WTC11 (cell line): ENCODE data around the gene IFITM5. TPM values are rescaled to one million over a fixed set of nuclear protein-coding genes. Genes with fewer than 3 reads are reported as not detected.

Experiments
- ATAC-seq: fragments of 200-7000 bp; cut with Tn5 transposase; 2 replicates; pipeline ENCODE4 v1.10.0; 2021; ENCODE audit warnings: mild to moderate bottlenecking, moderate library complexity
- CTCF ChIA-PET: fragments of 300-600 bp; sonication (Branson Sonifier 250); formaldehyde crosslinking; loops from one replicate; lab custom pipeline; 2021; ENCODE audit warnings: antibody characterized with exemption; lab: Charles Lee
- POLR2A ChIA-PET: fragments of 350-600 bp; sonication (Branson Sonifier 250); formaldehyde crosslinking; loops from one replicate; lab custom pipeline; 2021; ENCODE audit warnings: antibody characterized with exemption; lab: Charles Lee
- DNase-seq: peaks from one replicate; pipeline ENCODE4 v3.0.0; 2021; ENCODE audit warnings: low spot score
- H3K27ac Mint-ChIP-seq: 2 replicates; pipeline ENCODE4 v1.8.0; 2021; ENCODE audit warnings: mixed read lengths
- H3K27me3 Mint-ChIP-seq: 2 replicates; pipeline ENCODE4 v1.8.0; 2021; ENCODE audit warnings: low read depth, mild to moderate bottlenecking, moderate library complexity, mixed read lengths
- H3K36me3 Mint-ChIP-seq: 2 replicates; pipeline ENCODE4 v1.8.0; 2021; ENCODE audit warnings: mixed read lengths
- H3K4me1 Mint-ChIP-seq: 2 replicates; pipeline ENCODE4 v1.8.0; 2022; ENCODE audit warnings: mixed read lengths
- H3K4me3 Mint-ChIP-seq: 2 replicates; pipeline ENCODE4 v1.8.0; 2021; ENCODE audit warnings: mild to moderate bottlenecking, moderate library complexity, mixed read lengths
- H3K9me3 Mint-ChIP-seq: 2 replicates; pipeline ENCODE4 v1.8.0; 2021; ENCODE audit warnings: mixed read lengths
- ATF2 ChIP-seq: sonication (generic); formaldehyde crosslinking; IDR thresholded peaks from 2 replicates; pipeline ENCODE4 v1.8.1; 2022; ENCODE audit warnings: low read depth, missing genetic modification reagents, borderline replicate concordance
- ESRRA ChIP-seq: sonication (generic); formaldehyde crosslinking; IDR thresholded peaks from 2 replicates; pipeline ENCODE4 v1.8.1; 2022; ENCODE audit warnings: mild to moderate bottlenecking, missing genetic modification reagents, borderline replicate concordance
- FOXP1 ChIP-seq: sonication (generic); formaldehyde crosslinking; IDR thresholded peaks from 2 replicates; pipeline ENCODE4 v1.8.0; 2022; ENCODE audit warnings: missing genetic modification reagents, mild to moderate bottlenecking, moderate library complexity, borderline replicate concordance
- IRF2 ChIP-seq: sonication (generic); formaldehyde crosslinking; IDR thresholded peaks from 2 replicates; pipeline ENCODE4 v1.8.0; 2022; ENCODE audit warnings: low read depth, missing genetic modification reagents, borderline replicate concordance
- TEAD1 ChIP-seq: sonication (generic); formaldehyde crosslinking; IDR thresholded peaks from 2 replicates; pipeline ENCODE4 v1.8.0; 2022; ENCODE audit warnings: mild to moderate bottlenecking, missing genetic modification reagents
- ZNF121 ChIP-seq: sonication (generic); formaldehyde crosslinking; IDR thresholded peaks from 2 replicates; pipeline ENCODE4 v1.8.0; 2023; ENCODE audit warnings: missing genetic modification reagents
- total RNA-seq: library from RNA; stranded (reverse); gene quantifications from 3 replicates; pipeline ENCODE4 v1.2.3, GENCODE V29; 2021
- TF ChIP-seq, protein P1 (sequence below): sonication (generic); formaldehyde crosslinking; IDR thresholded peaks from 2 replicates; pipeline ENCODE4 v1.8.1; 2023; ENCODE audit warnings: mild to moderate bottlenecking, missing genetic modification reagents, borderline replicate concordance
- TF ChIP-seq, protein P2 (sequence below): sonication (generic); formaldehyde crosslinking; IDR thresholded peaks from 2 replicates; pipeline ENCODE4 v1.8.1; 2022; ENCODE audit warnings: low read depth, mild to moderate bottlenecking, moderate library complexity, missing genetic modification reagents, borderline replicate concordance
- TF ChIP-seq, protein P3 (sequence below): sonication (generic); formaldehyde crosslinking; conservative IDR thresholded peaks from 2 replicates; pipeline ENCODE4 v1.8.1; 2022; ENCODE audit warnings: mild to moderate bottlenecking, missing genetic modification reagents
- TF ChIP-seq, protein P4 (sequence below): sonication (generic); formaldehyde crosslinking; IDR thresholded peaks from 2 replicates; pipeline ENCODE4 v1.8.1; 2023; ENCODE audit warnings: mild to moderate bottlenecking, missing genetic modification reagents
- TF ChIP-seq, protein P5 (sequence below): sonication (generic); formaldehyde crosslinking; IDR thresholded peaks from 2 replicates; pipeline ENCODE4 v1.8.0; 2023; ENCODE audit warnings: missing genetic modification reagents, mild to moderate bottlenecking, borderline replicate concordance

Gene IFITM5
- total RNA-seq, 1 experiment from 2014 or later = not detected

GRCh38 chr11:282171-282570 lies 17.2 kb downstream of the IFITM5 start (continued):
- TF ChIP-seq, protein P1, sequence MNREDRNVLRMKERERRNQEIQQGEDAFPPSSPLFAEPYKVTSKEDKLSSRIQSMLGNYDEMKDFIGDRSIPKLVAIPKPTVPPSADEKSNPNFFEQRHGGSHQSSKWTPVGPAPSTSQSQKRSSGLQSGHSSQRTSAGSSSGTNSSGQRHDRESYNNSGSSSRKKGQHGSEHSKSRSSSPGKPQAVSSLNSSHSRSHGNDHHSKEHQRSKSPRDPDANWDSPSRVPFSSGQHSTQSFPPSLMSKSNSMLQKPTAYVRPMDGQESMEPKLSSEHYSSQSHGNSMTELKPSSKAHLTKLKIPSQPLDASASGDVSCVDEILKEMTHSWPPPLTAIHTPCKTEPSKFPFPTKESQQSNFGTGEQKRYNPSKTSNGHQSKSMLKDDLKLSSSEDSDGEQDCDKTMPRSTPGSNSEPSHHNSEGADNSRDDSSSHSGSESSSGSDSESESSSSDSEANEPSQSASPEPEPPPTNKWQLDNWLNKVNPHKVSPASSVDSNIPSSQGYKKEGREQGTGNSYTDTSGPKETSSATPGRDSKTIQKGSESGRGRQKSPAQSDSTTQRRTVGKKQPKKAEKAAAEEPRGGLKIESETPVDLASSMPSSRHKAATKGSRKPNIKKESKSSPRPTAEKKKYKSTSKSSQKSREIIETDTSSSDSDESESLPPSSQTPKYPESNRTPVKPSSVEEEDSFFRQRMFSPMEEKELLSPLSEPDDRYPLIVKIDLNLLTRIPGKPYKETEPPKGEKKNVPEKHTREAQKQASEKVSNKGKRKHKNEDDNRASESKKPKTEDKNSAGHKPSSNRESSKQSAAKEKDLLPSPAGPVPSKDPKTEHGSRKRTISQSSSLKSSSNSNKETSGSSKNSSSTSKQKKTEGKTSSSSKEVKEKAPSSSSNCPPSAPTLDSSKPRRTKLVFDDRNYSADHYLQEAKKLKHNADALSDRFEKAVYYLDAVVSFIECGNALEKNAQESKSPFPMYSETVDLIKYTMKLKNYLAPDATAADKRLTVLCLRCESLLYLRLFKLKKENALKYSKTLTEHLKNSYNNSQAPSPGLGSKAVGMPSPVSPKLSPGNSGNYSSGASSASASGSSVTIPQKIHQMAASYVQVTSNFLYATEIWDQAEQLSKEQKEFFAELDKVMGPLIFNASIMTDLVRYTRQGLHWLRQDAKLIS (CRISPR knock-in tag) = no peak
- no peak for TF ChIP-seq TEAD1 (CRISPR knock-in tag)
- TF ChIP-seq, protein P2, sequence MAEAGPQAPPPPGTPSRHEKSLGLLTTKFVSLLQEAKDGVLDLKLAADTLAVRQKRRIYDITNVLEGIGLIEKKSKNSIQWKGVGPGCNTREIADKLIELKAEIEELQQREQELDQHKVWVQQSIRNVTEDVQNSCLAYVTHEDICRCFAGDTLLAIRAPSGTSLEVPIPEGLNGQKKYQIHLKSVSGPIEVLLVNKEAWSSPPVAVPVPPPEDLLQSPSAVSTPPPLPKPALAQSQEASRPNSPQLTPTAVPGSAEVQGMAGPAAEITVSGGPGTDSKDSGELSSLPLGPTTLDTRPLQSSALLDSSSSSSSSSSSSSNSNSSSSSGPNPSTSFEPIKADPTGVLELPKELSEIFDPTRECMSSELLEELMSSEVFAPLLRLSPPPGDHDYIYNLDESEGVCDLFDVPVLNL (CRISPR knock-in tag) = no peak

DNA sequence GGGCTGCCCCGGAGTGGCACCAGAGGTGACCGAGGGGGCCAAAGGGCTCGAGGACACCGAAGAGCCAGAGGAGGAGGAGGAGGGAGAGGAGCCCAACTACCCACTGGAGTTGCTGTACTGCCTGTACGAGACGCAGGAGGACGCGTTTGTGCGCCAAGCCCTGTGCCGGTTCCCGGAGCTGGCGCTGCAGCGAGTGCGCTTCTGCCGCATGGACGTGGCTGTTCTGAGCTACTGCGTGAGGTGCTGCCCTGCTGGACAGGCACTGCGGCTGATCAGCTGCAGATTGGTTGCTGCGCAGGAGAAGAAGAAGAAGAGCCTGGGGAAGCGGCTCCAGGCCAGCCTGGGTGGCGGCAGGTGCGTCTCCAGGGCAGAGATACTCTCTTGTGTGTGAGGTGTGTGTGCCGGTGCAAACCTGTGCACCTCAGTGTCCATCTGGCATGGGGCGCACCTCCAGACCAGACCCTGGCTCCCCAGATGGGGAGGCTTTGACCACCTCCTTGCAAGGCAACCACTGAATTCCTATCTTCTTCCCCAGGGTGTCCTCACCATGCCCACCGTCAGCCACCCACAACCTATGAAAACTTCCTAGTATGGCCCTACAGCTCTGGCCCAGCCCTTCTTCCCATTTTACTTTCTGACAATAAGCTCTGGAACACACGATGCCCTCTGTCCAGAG lies 17.7 kb downstream of the IFITM5 start:
- POLR2A ChIA-PET = interaction anchor here (0.7 kb wide), 1 partner anchor 17 kb away, joined by 4 read pairs; the partner anchor contains the start of gene IFITM5
- ATAC-seq = no peak
- peaks cover 36% of the 10 kb centered on the region for H3K4me1 Mint-ChIP-seq

DNA sequence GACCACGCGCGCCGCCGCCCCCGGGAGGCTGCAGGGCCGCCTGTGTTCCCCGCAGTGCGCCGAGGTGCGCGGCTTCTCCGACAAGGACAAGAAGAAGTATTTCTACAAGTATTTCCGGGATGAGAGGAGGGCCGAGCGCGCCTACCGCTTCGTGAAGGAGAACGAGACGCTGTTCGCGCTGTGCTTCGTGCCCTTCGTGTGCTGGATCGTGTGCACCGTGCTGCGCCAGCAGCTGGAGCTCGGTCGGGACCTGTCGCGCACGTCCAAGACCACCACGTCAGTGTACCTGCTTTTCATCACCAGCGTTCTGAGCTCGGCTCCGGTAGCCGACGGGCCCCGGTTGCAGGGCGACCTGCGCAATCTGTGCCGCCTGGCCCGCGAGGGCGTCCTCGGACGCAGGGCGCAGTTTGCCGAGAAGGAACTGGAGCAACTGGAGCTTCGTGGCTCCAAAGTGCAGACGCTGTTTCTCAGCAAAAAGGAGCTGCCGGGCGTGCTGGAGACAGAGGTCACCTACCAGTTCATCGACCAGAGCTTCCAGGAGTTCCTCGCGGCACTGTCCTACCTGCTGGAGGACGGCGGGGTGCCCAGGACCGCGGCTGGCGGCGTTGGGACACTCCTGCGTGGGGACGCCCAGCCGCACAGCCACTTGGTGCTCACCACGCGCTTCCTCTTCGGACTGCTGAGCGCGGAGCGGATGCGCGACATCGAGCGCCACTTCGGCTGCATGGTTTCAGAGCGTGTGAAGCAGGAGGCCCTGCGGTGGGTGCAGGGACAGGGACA lies 18.4 kb downstream of the IFITM5 start:
- no peak overlapping the region for H3K27ac Mint-ChIP-seq
- TF ChIP-seq ZNF121 (CRISPR knock-in tag) (no peak), IRF2 (CRISPR knock-in tag) (no peak)
- TF ChIP-seq, protein P3, sequence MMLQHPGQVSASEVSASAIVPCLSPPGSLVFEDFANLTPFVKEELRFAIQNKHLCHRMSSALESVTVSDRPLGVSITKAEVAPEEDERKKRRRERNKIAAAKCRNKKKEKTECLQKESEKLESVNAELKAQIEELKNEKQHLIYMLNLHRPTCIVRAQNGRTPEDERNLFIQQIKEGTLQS (CRISPR knock-in tag) = no peak
- TF ChIP-seq, protein P4, sequence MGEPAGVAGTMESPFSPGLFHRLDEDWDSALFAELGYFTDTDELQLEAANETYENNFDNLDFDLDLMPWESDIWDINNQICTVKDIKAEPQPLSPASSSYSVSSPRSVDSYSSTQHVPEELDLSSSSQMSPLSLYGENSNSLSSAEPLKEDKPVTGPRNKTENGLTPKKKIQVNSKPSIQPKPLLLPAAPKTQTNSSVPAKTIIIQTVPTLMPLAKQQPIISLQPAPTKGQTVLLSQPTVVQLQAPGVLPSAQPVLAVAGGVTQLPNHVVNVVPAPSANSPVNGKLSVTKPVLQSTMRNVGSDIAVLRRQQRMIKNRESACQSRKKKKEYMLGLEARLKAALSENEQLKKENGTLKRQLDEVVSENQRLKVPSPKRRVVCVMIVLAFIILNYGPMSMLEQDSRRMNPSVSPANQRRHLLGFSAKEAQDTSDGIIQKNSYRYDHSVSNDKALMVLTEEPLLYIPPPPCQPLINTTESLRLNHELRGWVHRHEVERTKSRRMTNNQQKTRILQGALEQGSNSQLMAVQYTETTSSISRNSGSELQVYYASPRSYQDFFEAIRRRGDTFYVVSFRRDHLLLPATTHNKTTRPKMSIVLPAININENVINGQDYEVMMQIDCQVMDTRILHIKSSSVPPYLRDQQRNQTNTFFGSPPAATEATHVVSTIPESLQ (CRISPR knock-in tag) = no peak
- TF ChIP-seq, protein P5, sequence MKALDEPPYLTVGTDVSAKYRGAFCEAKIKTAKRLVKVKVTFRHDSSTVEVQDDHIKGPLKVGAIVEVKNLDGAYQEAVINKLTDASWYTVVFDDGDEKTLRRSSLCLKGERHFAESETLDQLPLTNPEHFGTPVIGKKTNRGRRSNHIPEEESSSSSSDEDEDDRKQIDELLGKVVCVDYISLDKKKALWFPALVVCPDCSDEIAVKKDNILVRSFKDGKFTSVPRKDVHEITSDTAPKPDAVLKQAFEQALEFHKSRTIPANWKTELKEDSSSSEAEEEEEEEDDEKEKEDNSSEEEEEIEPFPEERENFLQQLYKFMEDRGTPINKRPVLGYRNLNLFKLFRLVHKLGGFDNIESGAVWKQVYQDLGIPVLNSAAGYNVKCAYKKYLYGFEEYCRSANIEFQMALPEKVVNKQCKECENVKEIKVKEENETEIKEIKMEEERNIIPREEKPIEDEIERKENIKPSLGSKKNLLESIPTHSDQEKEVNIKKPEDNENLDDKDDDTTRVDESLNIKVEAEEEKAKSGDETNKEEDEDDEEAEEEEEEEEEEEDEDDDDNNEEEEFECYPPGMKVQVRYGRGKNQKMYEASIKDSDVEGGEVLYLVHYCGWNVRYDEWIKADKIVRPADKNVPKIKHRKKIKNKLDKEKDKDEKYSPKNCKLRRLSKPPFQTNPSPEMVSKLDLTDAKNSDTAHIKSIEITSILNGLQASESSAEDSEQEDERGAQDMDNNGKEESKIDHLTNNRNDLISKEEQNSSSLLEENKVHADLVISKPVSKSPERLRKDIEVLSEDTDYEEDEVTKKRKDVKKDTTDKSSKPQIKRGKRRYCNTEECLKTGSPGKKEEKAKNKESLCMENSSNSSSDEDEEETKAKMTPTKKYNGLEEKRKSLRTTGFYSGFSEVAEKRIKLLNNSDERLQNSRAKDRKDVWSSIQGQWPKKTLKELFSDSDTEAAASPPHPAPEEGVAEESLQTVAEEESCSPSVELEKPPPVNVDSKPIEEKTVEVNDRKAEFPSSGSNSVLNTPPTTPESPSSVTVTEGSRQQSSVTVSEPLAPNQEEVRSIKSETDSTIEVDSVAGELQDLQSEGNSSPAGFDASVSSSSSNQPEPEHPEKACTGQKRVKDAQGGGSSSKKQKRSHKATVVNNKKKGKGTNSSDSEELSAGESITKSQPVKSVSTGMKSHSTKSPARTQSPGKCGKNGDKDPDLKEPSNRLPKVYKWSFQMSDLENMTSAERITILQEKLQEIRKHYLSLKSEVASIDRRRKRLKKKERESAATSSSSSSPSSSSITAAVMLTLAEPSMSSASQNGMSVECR (CRISPR knock-in tag) = no peak
- TF ChIP-seq, protein P2 (CRISPR knock-in tag) = no peak

More for the DNA sequence above, 17.7 kb downstream of the IFITM5 start:
- Mint-ChIP-seq H3K4me3 (no peak overlapping the region), H3K9me3 (peaks cover under 1% of the 10 kb centered on the region; the same call in 1 of the 2 replicates), H3K27ac (no peak overlapping the region), H3K36me3 (no peaks in the 10 kb centered on the region), H3K27me3 (peaks cover 48% of the 10 kb centered on the region)
- DNase-seq = no peak
- CTCF ChIA-PET = interaction anchor here (0.8 to 5.8 kb wide), 6 partner anchors 9 to 125 kb away, joined by 3 to 53 read pairs (median 3); partner anchors contain the start of gene IFITM2
- TF ChIP-seq FOXP1 (CRISPR knock-in tag) (no peak), TEAD1 (CRISPR knock-in tag) (no peak), ATF2 (CRISPR knock-in tag) (no peak), ESRRA (CRISPR knock-in tag) (no peak)

More for the DNA sequence above, 18.4 kb downstream of the IFITM5 start:
- no peaks in the 10 kb centered on the region for H3K36me3 Mint-ChIP-seq
- peaks cover 36% of the 10 kb centered on the region for H3K4me1 Mint-ChIP-seq
- peaks cover 50% of the 10 kb centered on the region for H3K27me3 Mint-ChIP-seq
- no peak for ATAC-seq
- H3K9me3 Mint-ChIP-seq = peaks cover 8% of the 10 kb centered on the region
- POLR2A ChIA-PET = interaction anchor here (0.6 to 1.2 kb wide), 3 partner anchors 18 to 167 kb away, joined by 3 to 4 read pairs (median 3); partner anchors contain the start of gene IFITM5
- peak overlapping the region; percentile 24 for H3K4me3 Mint-ChIP-seq
- CTCF ChIA-PET = interaction anchor here (0.8 to 5.8 kb wide), 4 partner anchors 10 to 126 kb away, joined by 3 to 53 read pairs (median 4); no protein-coding TSS in a partner anchor
- DNase-seq = no peak
